Measurements from ENCODE around the gene TFAP2E.
"Not testable (repeated sequence)": the region's sequence is repeated elsewhere in the genome, so short reads cannot be mapped to it uniquely, and the experiment has no call there.

The TFAP2E gene

GRCh38 chr1:35574125-35574654 lies 1.1 kb downstream of the TFAP2E start:
- no peak for DNase-seq (ENCODE audit: low spot score)

GRCh38 chr1:35574655-35575415 lies 1.7 kb downstream of the TFAP2E start:
- no peak for DNase-seq (ENCODE audit: low spot score)

DNA sequence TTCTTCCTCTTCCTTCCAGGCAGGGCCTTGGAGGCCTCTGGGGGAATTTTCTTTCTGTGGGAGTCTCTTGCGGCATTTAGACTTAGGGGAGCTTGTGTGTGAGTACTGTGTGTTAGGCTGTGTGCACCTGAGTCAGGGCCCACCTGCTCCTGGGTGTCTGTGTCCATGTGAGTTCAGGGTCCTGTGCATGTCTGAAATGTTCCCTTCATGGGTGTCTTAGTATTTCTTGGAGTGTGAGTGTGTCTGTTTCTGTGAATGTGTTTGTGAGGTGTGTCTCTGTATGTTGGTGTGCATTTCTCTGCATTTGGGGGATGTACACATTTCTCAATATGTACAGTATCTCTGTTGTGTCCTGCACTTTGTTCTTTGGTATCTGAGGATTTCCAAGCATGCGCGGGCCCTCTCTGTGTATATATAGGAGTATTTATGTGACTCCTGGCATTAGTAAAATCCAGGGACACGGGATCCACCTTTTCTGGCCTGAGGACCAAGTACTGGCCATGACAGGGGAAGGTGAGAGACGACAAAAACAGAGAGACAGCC lies 2.4 kb downstream of the TFAP2E start:
- no peak for DNase-seq (ENCODE audit: low spot score)

- DNase-seq (ENCODE audit: low spot score): no peak
These were observed 3.1 kb downstream of the TFAP2E start for GRCh38 chr1:35576061-35576765.

DNA sequence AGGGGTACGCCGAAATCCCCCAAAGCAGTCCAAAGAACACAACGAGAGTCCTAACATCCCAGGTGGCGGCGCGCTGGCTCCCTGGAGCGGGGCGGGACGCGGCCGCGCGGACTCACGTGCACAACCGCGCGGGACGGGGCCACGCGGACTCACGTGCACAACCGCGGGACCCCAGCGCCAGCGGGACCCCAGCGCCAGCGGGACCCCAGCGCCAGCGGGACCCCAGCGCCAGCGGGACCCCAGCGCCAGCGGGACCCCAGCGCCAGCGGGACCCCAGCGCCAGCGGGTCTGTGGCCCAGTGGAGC lies 3.6 kb downstream of the TFAP2E start:
- not testable (repeated sequence) for DNase-seq (ENCODE audit: low spot score)

DNA sequence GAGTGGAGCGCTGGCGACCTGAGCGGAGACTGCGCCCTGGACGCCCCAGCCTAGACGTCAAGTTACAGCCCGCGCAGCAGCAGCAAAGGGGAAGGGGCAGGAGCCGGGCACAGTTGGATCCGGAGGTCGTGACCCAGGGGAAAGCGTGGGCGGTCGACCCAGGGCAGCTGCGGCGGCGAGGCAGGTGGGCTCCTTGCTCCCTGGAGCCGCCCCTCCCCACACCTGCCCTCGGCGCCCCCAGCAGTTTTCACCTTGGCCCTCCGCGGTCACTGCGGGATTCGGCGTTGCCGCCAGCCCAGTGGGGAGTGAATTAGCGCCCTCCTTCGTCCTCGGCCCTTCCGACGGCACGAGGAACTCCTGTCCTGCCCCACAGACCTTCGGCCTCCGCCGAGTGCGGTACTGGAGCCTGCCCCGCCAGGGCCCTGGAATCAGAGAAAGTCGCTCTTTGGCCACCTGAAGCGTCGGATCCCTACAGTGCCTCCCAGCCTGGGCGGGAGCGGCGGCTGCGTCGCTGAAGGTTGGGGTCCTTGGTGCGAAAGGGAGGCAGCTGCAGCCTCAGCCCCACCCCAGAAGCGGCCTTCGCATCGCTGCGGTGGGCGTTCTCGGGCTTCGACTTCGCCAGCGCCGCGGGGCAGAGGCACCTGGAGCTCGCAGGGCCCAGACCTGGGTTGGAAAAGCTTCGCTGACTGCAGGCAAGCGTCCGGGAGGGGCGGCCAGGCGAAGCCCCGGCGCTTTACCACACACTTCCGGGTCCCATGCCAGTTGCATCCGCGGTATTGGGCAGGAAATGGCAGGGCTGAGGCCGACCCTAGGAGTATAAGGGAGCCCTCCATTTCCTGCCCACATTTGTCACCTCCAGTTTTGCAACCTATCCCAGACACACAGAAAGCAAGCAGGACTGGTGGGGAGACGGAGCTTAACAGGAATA lies 4.2 kb downstream of the TFAP2E start:
- DNase-seq (ENCODE audit: low spot score): no peak

DNA sequence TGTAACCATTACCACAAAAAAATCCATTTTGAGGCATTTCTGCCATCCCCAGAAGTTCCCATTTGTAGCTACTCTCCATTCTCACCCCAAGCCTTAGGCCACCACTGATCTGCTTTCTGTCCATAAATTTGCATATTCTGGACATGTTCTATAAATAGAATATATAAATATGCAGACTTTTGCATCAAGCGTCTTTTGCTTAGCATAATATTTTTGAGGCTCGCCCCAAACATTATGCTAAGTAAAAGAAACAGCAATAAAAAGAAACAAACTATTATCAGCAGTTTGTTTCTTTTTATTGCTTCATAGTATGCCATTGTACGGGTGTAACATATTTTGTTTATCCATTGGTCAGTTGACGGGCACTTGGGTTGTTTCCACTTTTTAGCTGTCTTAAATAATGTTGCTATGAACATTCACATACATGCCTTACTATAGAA lies 7.9 kb downstream of the TFAP2E start:
- DNase-seq (ENCODE audit: low spot score): no peak

DNA sequence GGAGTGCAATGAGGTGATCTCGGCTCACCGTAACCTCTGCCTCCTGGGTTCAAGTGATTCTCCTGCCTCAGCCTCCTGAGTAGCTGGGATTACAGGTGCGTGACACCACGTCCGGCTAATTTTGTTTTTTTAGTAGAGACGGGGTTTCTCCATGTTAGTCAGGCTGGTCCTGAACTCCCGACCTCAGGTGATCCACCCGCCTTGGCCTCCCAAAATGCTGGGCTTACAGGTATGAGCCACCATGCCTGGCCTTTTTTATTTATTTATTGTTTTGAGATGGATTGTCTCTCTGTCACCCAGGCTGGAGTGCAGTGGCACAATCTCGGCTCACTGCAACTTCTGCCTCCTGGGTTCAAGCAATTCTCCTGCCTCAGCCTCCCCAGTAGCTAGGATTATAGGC lies 8.5 kb downstream of the TFAP2E start:
- not testable (repeated sequence) for DNase-seq (ENCODE audit: low spot score)

DNA sequence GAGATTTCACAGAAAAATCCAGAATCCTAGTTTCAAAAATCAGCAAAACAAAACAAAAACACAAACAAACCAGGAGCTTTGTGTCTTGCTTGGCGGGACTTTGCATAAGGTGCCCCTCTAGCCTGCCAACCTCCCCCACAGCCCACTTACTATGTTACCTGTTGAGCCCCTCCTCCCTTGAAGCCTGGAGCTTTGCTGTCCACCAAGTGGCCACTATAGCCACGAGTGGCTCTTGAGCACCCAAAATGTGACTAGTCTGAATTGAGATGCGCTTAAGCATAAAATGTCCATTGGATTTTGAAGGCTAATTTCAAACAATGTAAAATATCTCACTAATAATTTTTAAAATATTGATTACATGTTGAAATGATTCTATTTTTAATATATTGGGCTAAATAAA lies 12.2 kb downstream of the TFAP2E start:
- DNase-seq (ENCODE audit: low spot score): no peak

- not testable (repeated sequence) for DNase-seq (ENCODE audit: low spot score)
These were observed 12.7 kb downstream of the TFAP2E start for GRCh38 chr1:35585805-35586204.

DNA sequence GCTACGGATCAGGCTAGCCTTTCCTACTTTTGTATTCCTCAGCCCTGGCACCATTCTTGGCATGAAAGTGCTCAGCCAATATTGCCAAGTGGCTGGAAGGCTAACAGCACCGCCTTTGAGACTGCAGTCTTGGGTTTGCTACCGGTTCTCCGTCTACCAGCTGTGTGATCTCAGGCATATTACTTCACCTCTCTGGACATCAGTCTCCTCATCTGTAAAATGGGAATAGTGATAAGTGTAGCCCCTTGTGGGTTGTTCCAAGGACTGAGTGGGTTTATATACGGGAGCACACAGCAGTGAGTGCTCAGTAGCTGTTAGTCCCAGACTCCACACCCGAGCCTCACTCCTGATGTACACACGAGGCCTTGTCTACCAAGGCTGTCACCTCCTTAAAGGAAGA lies 13.7 kb downstream of the TFAP2E start:
- no peak for DNase-seq (ENCODE audit: low spot score)

- DNase-seq (ENCODE audit: low spot score): no peak
These were observed 14.6 kb downstream of the TFAP2E start for GRCh38 chr1:35587736-35588135.

DNA sequence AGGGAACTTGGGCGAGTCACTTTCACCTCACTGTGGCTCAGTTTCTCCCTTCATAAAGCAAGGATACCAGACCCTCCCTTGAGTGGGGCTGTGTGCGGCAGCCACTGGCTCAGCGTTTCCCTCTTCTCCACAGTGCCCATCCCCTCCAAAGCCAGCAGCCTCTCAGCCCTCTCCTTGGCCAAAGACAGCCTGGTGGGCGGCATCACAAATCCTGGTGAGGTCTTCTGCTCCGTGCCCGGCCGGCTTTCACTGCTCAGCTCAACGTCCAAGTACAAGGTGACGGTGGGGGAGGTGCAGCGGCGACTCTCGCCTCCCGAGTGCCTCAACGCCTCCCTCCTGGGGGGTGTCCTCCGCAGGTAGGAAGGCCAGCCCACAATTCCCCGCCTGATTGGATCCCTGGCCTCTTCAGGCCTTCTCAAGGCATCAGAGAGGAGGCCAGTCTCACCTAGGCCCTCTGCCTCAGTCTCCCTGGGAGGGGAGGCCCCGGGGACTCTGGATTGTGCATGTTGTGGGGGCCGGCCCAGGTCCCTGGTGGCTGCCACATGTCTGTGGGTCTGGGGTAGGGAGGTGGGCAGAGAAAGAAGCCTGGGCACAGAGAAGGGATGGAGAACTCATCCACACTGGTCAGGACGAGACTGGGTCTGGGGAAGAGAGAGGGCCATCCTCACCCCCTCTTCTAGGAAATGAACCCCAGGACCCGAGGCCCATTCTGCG lies 15.2 kb downstream of the TFAP2E start:
- no peak for DNase-seq (ENCODE audit: low spot score)

GRCh38 chr1:35589516-35590427 lies 16.7 kb downstream of the TFAP2E start:
- DNase-seq (ENCODE audit: low spot score): no peak

DNA sequence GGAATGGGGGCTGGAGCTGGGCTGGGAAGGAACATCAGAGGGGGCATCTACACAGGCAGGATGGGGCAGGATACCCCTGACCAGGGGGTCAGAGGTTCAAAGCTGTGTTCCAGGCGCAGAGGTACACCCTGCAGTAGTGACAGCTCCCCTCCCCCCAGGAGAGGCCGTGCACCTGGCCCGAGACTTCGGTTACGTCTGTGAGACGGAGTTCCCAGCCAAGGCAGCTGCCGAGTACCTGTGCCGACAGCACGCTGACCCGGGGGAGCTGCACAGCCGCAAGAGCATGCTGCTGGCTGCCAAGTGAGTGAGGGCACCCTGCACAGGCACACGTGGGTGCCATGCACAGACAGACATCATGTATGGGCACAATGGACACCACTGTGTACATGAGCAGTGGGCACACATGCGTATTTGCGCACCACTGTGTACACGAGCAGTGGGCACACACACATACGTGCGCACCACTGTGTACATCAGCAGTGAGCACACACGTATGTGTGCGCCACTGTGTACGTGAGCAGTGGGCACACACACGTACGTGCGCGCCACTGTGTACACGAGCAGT lies 17.4 kb downstream of the TFAP2E start:
- no peak for DNase-seq (ENCODE audit: low spot score)

DNA sequence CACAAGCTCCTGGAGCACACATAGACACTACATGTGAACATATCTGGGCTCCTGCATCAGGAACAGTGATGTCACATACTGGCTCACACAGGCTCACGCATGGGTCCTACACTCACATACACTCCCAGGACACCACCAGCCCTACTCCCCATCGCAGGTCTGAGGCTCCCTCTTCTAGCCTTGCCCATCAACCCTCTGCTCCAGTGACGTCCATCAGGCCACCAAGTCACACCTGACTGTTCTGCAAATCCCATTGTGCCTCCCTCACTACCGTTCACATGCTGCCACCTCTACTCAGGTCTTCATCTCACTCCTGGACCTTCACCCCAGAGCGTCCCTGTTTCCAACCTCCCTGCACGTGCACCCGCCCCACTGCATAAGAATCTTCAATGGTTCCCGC lies 18.1 kb downstream of the TFAP2E start:
- DNase-seq (ENCODE audit: low spot score): no peak

DNA sequence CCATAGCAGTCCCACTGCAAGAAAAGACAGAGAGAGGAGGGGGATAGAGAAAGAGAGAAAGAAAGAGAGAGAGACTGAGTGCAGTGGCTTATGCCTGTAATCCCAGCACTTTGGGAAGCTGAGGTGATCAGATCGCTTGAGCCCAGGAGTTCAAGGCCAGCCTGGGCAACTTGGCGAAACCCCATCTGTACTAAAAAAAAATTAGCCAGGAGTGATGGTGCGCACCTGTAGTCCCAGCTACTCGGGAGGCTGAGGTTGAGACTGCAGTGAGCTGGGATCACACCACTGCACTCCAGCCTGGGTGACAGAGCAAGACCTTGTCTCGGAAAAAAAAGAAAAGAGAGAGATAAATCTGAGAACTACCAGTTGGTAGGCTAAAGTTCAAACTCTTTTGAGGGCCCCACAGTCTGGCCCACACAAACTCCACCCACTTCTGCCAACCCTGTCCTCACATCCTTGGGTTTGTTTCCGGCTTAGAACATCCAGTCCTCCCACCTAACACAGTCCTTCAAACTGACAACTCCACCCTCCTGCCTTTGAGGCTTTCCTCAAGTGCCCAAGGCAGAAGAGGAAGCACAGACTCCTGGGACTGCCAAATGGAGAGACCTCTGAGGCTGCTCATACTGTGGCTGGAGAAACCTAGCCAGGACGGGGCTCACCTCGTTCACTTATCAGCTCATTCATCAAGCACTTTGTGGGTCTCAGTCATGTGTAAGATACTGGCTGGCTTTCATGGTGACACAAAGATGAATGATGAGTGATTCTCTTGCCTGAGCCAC lies 20.1 kb downstream of the TFAP2E start:
- DNase-seq (ENCODE audit: low spot score): no peak

GRCh38 chr1:35594005-35594760 lies 21.1 kb downstream of the TFAP2E start:
- no peak for DNase-seq (ENCODE audit: low spot score)

GRCh38 chr1:35595684-35596083 lies 22.6 kb downstream of the TFAP2E start:
- no peak for DNase-seq (ENCODE audit: low spot score)

All from COLO829 (cell line).